ENCODE measurements around the gene RELL1.
"Not testable (repeated sequence)": the region's sequence is repeated elsewhere in the genome, so short reads cannot be mapped to it uniquely, and the experiment has no call there.

RELL1 gene

GRCh38 chr4:37693450-37694190 lies 7.4 kb upstream of the RELL1 start:
- peak; percentile 57 for DNase-seq (ENCODE audit: insufficient read length, low spot score)
- peak; percentile 62 for FAIRE-seq

GRCh38 chr4:37693030-37693429 lies 6.9 kb upstream of the RELL1 start:
- no peak for DNase-seq (ENCODE audit: insufficient read length, low spot score)
- no peak for FAIRE-seq

GRCh38 chr4:37690976-37691375 lies 4.8 kb upstream of the RELL1 start:
- FAIRE-seq (no peak), DNase-seq (ENCODE audit: insufficient read length, low spot score) (no peak)

- FAIRE-seq (no peak), DNase-seq (ENCODE audit: insufficient read length, low spot score) (no peak)
Observed at GRCh38 chr4:37689353-37690095, 3.3 kb upstream of the RELL1 start.

GRCh38 chr4:37687681-37688080 lies 1.5 kb upstream of the RELL1 start:
- DNase-seq (ENCODE audit: insufficient read length, low spot score) (no peak), FAIRE-seq (no peak)

GRCh38 chr4:37687194-37687562 lies 1.0 kb upstream of the RELL1 start:
- FAIRE-seq (no peak), DNase-seq (ENCODE audit: insufficient read length, low spot score) (no peak)

GRCh38 chr4:37685823-37686372 lies 278 bp downstream of the RELL1 start:
- DNase-seq (ENCODE audit: insufficient read length, low spot score), result no peak
- no peak for FAIRE-seq

GRCh38 chr4:37685161-37685822 lies 884 bp downstream of the RELL1 start:
- FAIRE-seq, result no peak
- no peak for DNase-seq (ENCODE audit: insufficient read length, low spot score)

- FAIRE-seq, result no peak
Observed at GRCh38 chr4:37684154-37684553, 2.0 kb downstream of the RELL1 start.

GRCh38 chr4:37682701-37683401 lies 3.3 kb downstream of the RELL1 start:
- FAIRE-seq, result peak; percentile 69
- no peak for DNase-seq (ENCODE audit: insufficient read length, low spot score)

More at GRCh38 chr4:37684154-37684553, 2.0 kb downstream of the RELL1 start:
- no peak for DNase-seq (ENCODE audit: insufficient read length, low spot score)

- no peak for FAIRE-seq
Observed at GRCh38 chr4:37680089-37680488, 6.1 kb downstream of the RELL1 start.

GRCh38 chr4:37679301-37679700 lies 6.9 kb downstream of the RELL1 start:
- DNase-seq (ENCODE audit: insufficient read length, low spot score) (no peak), FAIRE-seq (no peak)

More at GRCh38 chr4:37680089-37680488, 6.1 kb downstream of the RELL1 start:
- DNase-seq (ENCODE audit: insufficient read length, low spot score), result no peak

- FAIRE-seq, result no peak
- no peak for DNase-seq (ENCODE audit: insufficient read length, low spot score)
Observed at GRCh38 chr4:37678624-37679023, 7.6 kb downstream of the RELL1 start.

GRCh38 chr4:37675587-37676290 lies 10.4 kb downstream of the RELL1 start:
- no peak for DNase-seq (ENCODE audit: insufficient read length, low spot score)
- no peak for FAIRE-seq

GRCh38 chr4:37674439-37674838 lies 11.7 kb downstream of the RELL1 start:
- DNase-seq (ENCODE audit: insufficient read length, low spot score) (no peak), FAIRE-seq (no peak)

- DNase-seq (ENCODE audit: insufficient read length, low spot score) (no peak), FAIRE-seq (no peak)
Observed at GRCh38 chr4:37673538-37674192, 12.5 kb downstream of the RELL1 start.

- FAIRE-seq (no peak), DNase-seq (ENCODE audit: insufficient read length, low spot score) (no peak)
Observed at GRCh38 chr4:37671072-37671471, 15.1 kb downstream of the RELL1 start.

- FAIRE-seq, result no peak
Observed at GRCh38 chr4:37670249-37670648, 15.9 kb downstream of the RELL1 start.

GRCh38 chr4:37669124-37669523 lies 17.1 kb downstream of the RELL1 start:
- not testable (repeated sequence) for FAIRE-seq

More at GRCh38 chr4:37670249-37670648, 15.9 kb downstream of the RELL1 start:
- no peak for DNase-seq (ENCODE audit: insufficient read length, low spot score)

More at GRCh38 chr4:37669124-37669523, 17.1 kb downstream of the RELL1 start:
- DNase-seq (ENCODE audit: insufficient read length, low spot score), result not testable (repeated sequence)
